ENCODE measurements around the gene LRCH1.

The LRCH1 gene

GRCh38 chr13:46569456-46569855 lies 16.5 kb downstream of the LRCH1 start:
- Histone ChIP-seq H3K79me2 (ENCODE audit: insufficient read depth, low read length) (peaks cover 98% of the 10 kb centered on the region), H2AFZ (ENCODE audit: low read depth, low read length) (no peak overlapping the region), H3K27me3 (ENCODE audit: insufficient read depth, low read length, poor library complexity) (no peaks in the 10 kb centered on the region), H3K9ac (ENCODE audit: low read depth, low read length) (no peak overlapping the region), H3K27ac (ENCODE audit: low read length) (no peak overlapping the region), H3K4me3 (ENCODE audit: low read depth in 1 of 2, low read length in 2 of 2) (no peak overlapping the region), H3K9me3 (ENCODE audit: insufficient read depth, low read length, severe bottlenecking) (no peaks in the 10 kb centered on the region), H4K20me1 (ENCODE audit: insufficient read depth, low read length) (peaks cover 83% of the 10 kb centered on the region), H3K4me2 (ENCODE audit: insufficient read depth, low read length) (no peak overlapping the region), H3K4me1 (ENCODE audit: insufficient read depth, low read length) (no peaks in the 10 kb centered on the region), H3K36me3 (ENCODE audit: insufficient read depth, low read length) (peaks cover 7% of the 10 kb centered on the region; the same call in 1 of the 2 replicates)
- DNase-seq (no peak), ATAC-seq (ENCODE audit: insufficient read depth, low read depth) (no peak)
- no peak for TF ChIP-seq EZH2 (IDR thresholded peaks at IDR 0.05; ENCODE audit: borderline replicate concordance, low read depth, low read length, severe bottlenecking)
- TF ChIP-seq, protein P1, sequence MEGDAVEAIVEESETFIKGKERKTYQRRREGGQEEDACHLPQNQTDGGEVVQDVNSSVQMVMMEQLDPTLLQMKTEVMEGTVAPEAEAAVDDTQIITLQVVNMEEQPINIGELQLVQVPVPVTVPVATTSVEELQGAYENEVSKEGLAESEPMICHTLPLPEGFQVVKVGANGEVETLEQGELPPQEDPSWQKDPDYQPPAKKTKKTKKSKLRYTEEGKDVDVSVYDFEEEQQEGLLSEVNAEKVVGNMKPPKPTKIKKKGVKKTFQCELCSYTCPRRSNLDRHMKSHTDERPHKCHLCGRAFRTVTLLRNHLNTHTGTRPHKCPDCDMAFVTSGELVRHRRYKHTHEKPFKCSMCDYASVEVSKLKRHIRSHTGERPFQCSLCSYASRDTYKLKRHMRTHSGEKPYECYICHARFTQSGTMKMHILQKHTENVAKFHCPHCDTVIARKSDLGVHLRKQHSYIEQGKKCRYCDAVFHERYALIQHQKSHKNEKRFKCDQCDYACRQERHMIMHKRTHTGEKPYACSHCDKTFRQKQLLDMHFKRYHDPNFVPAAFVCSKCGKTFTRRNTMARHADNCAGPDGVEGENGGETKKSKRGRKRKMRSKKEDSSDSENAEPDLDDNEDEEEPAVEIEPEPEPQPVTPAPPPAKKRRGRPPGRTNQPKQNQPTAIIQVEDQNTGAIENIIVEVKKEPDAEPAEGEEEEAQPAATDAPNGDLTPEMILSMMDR (IDR thresholded peaks at IDR 0.05; ENCODE audit: borderline replicate concordance, extremely low read depth, low read length, poor library complexity, severe bottlenecking), result no peak

DNA sequence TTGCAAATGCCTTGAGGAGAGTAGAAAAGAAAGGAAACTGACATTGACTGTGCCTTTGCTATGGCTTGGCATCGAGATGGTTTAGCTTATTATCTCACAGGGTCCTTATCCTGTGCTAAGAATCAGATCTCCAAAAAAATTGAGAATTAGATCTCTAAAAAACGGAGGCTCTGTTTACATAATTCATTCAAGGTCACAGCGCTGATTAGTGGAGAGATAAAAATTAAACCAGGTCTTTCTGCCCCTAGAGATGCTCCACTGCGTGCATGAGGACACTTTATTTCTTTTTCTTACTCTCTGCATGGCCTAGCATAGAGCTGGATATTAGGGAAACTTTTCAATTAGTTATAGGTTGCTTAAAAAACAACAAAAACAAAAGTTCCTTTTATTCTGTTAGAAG lies 17.3 kb downstream of the LRCH1 start:
- Histone ChIP-seq H3K4me3 (ENCODE audit: low read depth in 1 of 2, low read length in 2 of 2) (no peak overlapping the region), H3K27me3 (ENCODE audit: insufficient read depth, low read length, poor library complexity) (no peaks in the 10 kb centered on the region), H3K4me1 (ENCODE audit: insufficient read depth, low read length) (no peaks in the 10 kb centered on the region), H3K9ac (ENCODE audit: low read depth, low read length) (no peak overlapping the region), H3K27ac (ENCODE audit: low read length) (no peak overlapping the region), H3K79me2 (ENCODE audit: insufficient read depth, low read length) (peaks cover 98% of the 10 kb centered on the region), H2AFZ (ENCODE audit: low read depth, low read length) (no peak overlapping the region), H4K20me1 (ENCODE audit: insufficient read depth, low read length) (peaks cover 81% of the 10 kb centered on the region), H3K9me3 (ENCODE audit: insufficient read depth, low read length, severe bottlenecking) (no peaks in the 10 kb centered on the region), H3K4me2 (ENCODE audit: insufficient read depth, low read length) (no peak overlapping the region), H3K36me3 (ENCODE audit: insufficient read depth, low read length) (peaks cover 7% of the 10 kb centered on the region; the same call in 1 of the 2 replicates)
- no peak for TF ChIP-seq EZH2 (IDR thresholded peaks at IDR 0.05; ENCODE audit: borderline replicate concordance, low read depth, low read length, severe bottlenecking)
- TF ChIP-seq, protein P1 (IDR thresholded peaks at IDR 0.05; ENCODE audit: borderline replicate concordance, extremely low read depth, low read length, poor library complexity, severe bottlenecking), result no peak
- no peak for ATAC-seq (ENCODE audit: insufficient read depth, low read depth)
- no peak for DNase-seq

- Histone ChIP-seq H4K20me1 (ENCODE audit: insufficient read depth, low read length) (peaks cover 83% of the 10 kb centered on the region), H3K36me3 (ENCODE audit: insufficient read depth, low read length) (peaks cover 11% of the 10 kb centered on the region), H3K4me3 (ENCODE audit: low read depth in 1 of 2, low read length in 2 of 2) (no peak overlapping the region), H3K27ac (ENCODE audit: low read length) (no peak overlapping the region), H3K9ac (ENCODE audit: low read depth, low read length) (no peak overlapping the region), H3K4me2 (ENCODE audit: insufficient read depth, low read length) (no peak overlapping the region), H3K27me3 (ENCODE audit: insufficient read depth, low read length, poor library complexity) (no peaks in the 10 kb centered on the region), H3K79me2 (ENCODE audit: insufficient read depth, low read length) (peaks cover 99% of the 10 kb centered on the region), H2AFZ (ENCODE audit: low read depth, low read length) (no peak overlapping the region), H3K9me3 (ENCODE audit: insufficient read depth, low read length, severe bottlenecking) (no peaks in the 10 kb centered on the region), H3K4me1 (ENCODE audit: insufficient read depth, low read length) (no peaks in the 10 kb centered on the region)
- ATAC-seq (ENCODE audit: insufficient read depth, low read depth) (no peak), DNase-seq (no peak)
- no peak for TF ChIP-seq EZH2 (IDR thresholded peaks at IDR 0.05; ENCODE audit: borderline replicate concordance, low read depth, low read length, severe bottlenecking)
- TF ChIP-seq, protein P1 (IDR thresholded peaks at IDR 0.05; ENCODE audit: borderline replicate concordance, extremely low read depth, low read length, poor library complexity, severe bottlenecking), result no peak
Measured at GRCh38 chr13:46571189-46571908, 18.4 kb downstream of the LRCH1 start.
